ENCODE data around the gene TLR2. TPM values are rescaled to one million over a fixed set of nuclear protein-coding genes. Genes with fewer than 3 reads are reported as not detected.

The TLR2 gene
- total RNA-seq, 1 experiment from 2014 or later, result 0.28 TPM

- Histone ChIP-seq H3K27ac (ENCODE audit: low read length) (no peak overlapping the region), H3K4me3 (ENCODE audit: low read depth in 2 of 2, low read length in 2 of 2) (no peak overlapping the region), H3K36me3 (ENCODE audit: control insufficient read depth, insufficient read depth, low read length) (no peaks in the 10 kb centered on the region), H3K4me1 (ENCODE audit: control insufficient read depth, insufficient read depth, low read length) (no peaks in the 10 kb centered on the region), H3K9me3 (ENCODE audit: control insufficient read depth, insufficient read depth, low read depth, low read length) (no peaks in the 10 kb centered on the region), H3K27me3 (ENCODE audit: control insufficient read depth, insufficient read depth, low read length) (no peaks in the 10 kb centered on the region)
- POLR2A ChIA-PET, result no interaction called here
- no peak for ATAC-seq
- no TSS peak for BruUV-seq (replicated peaks)
- no peak for TF ChIP-seq POLR2AphosphoS5 (IDR thresholded peaks at IDR 0.05; ENCODE audit: low read depth, low read length)
- no peak for TF ChIP-seq SIN3A (IDR thresholded peaks at IDR 0.05; ENCODE audit: borderline replicate concordance, insufficient read depth, low read depth, low read length)
- TF ChIP-seq CTCF (IDR thresholded peaks at IDR 0.05), result no peak
- no peak for TF ChIP-seq REST (IDR thresholded peaks at IDR 0.05; ENCODE audit: insufficient read depth in 1 of 2, low read depth in 2 of 2, low read length in 1 of 2)
- TF ChIP-seq TCF7L2 (IDR thresholded peaks at IDR 0.05; ENCODE audit: low read depth, low read length), result no peak
- in situ Hi-C loops (cut with HindIII; ENCODE audit: low pct_unique_long_range_greater_than_20kb, low sequenced_read_pairs) (no loop called here), intact Hi-C loops (cut with micrococcal nuclease; ENCODE audit: unreplicated experiment) (no loop called here)
- CTCF ChIA-PET, result no interaction called here
- no peak for DNase-seq (ENCODE audit: low read depth, low spot score)
Measured at GRCh38 chr4:153668647-153669046, 15.4 kb upstream of the TLR2 start.

- intact Hi-C loops (cut with micrococcal nuclease; ENCODE audit: unreplicated experiment), result no loop called here
- Histone ChIP-seq H3K27ac (ENCODE audit: low read length) (no peak overlapping the region), H3K9me3 (ENCODE audit: control insufficient read depth, insufficient read depth, low read depth, low read length) (no peaks in the 10 kb centered on the region), H3K36me3 (ENCODE audit: control insufficient read depth, insufficient read depth, low read length) (no peaks in the 10 kb centered on the region), H3K27me3 (ENCODE audit: control insufficient read depth, insufficient read depth, low read length) (no peaks in the 10 kb centered on the region), H3K4me1 (ENCODE audit: control insufficient read depth, insufficient read depth, low read length) (no peaks in the 10 kb centered on the region), H3K4me3 (ENCODE audit: low read depth in 2 of 2, low read length in 2 of 2) (no peak overlapping the region)
- DNase-seq (ENCODE audit: low read depth, low spot score) (no peak), ATAC-seq (no peak)
- ChIA-PET CTCF (interaction anchor here (0.6 kb wide), 1 partner anchor 15 kb away, joined by 9 read pairs; the partner anchor contains the start of gene TLR2), POLR2A (no interaction called here)
- BruUV-seq (replicated peaks), result no TSS peak
- in situ Hi-C loops (cut with HindIII; ENCODE audit: low pct_unique_long_range_greater_than_20kb, low sequenced_read_pairs), result no loop called here
- TF ChIP-seq POLR2AphosphoS5 (IDR thresholded peaks at IDR 0.05; ENCODE audit: low read depth, low read length) (no peak), TCF7L2 (IDR thresholded peaks at IDR 0.05; ENCODE audit: low read depth, low read length) (no peak), SIN3A (IDR thresholded peaks at IDR 0.05; ENCODE audit: borderline replicate concordance, insufficient read depth, low read depth, low read length) (no peak), REST (IDR thresholded peaks at IDR 0.05; ENCODE audit: insufficient read depth in 1 of 2, low read depth in 2 of 2, low read length in 1 of 2) (no peak), CTCF (IDR thresholded peaks at IDR 0.05) (no peak)
Measured at GRCh38 chr4:153669838-153670237, 14.2 kb upstream of the TLR2 start.
